ENCODE measurements around the gene PCSK2. TPM values are rescaled to one million over a fixed set of nuclear protein-coding genes. Genes with fewer than 3 reads are reported as not detected.

PCSK2 gene
- total and polyA plus RNA-seq, 2 experiments from 2014 or later: 1.3 to 3.8 TPM

GRCh38 chr20:17403461-17403860 lies 176.6 kb downstream of the PCSK2 start:
- no peaks in the 10 kb centered on the region for H3K36me3 ChIP-seq (replicated peaks; ENCODE audit: insufficient read depth, low read depth)
- no peak overlapping the region for H2AFZ ChIP-seq
- peak; percentile 14 for DNase-seq (ENCODE audit: low spot score)
- H4K20me1 ChIP-seq (ENCODE audit: insufficient read depth, poor library complexity, severe bottlenecking): no peaks in the 10 kb centered on the region
- no peaks in the 10 kb centered on the region for H3K79me2 ChIP-seq
- H3K4me3 ChIP-seq: no peak overlapping the region
- no peaks in the 10 kb centered on the region for H3K9me3 ChIP-seq (ENCODE audit: low read depth)
- H3K27ac ChIP-seq: no peak overlapping the region
- H3K4me1 ChIP-seq (ENCODE audit: insufficient read depth): peaks cover 7% of the 10 kb centered on the region
- TF ChIP-seq EZH2 (IDR thresholded peaks at IDR 0.05; ENCODE audit: borderline replicate concordance): no peak
- TF ChIP-seq CTCF (IDR thresholded peaks at IDR 0.05; ENCODE audit: poor library complexity): no peak
- no peak for TF ChIP-seq EZH2phosphoT487 (IDR thresholded peaks at IDR 0.05; ENCODE audit: low read depth, severe bottlenecking, unreplicated experiment)
- no peaks in the 10 kb centered on the region for H3K9me2 ChIP-seq (replicated peaks; ENCODE audit: insufficient read depth)
- H3K27me3 ChIP-seq: no peaks in the 10 kb centered on the region
- peak overlapping the region; percentile 49 for H3K4me2 ChIP-seq
- 53% methylated on average over 4 of the region's 4 CpGs for WGBS (ENCODE audit: low lambda C conversion rate, missing lambda C conversion rate)

- no peak for DNase-seq (ENCODE audit: low spot score)
- WGBS (ENCODE audit: low lambda C conversion rate, missing lambda C conversion rate): 69% methylated on average over 3 of the region's 3 CpGs
These were observed 179.3 kb downstream of the PCSK2 start for GRCh38 chr20:17406051-17406590.

GRCh38 chr20:17407550-17407949 lies 180.7 kb downstream of the PCSK2 start:
- no peaks in the 10 kb centered on the region for H4K20me1 ChIP-seq (ENCODE audit: insufficient read depth, poor library complexity, severe bottlenecking)
- TF ChIP-seq EZH2phosphoT487 (IDR thresholded peaks at IDR 0.05; ENCODE audit: low read depth, severe bottlenecking, unreplicated experiment) (no peak), CTCF (IDR thresholded peaks at IDR 0.05; ENCODE audit: poor library complexity) (no peak), EZH2 (IDR thresholded peaks at IDR 0.05; ENCODE audit: borderline replicate concordance) (no peak)
- 91% methylated on average over 5 of the region's 5 CpGs for WGBS (ENCODE audit: low lambda C conversion rate, missing lambda C conversion rate)

More at GRCh38 chr20:17406051-17406590, 179.3 kb downstream of the PCSK2 start:
- Histone ChIP-seq H4K20me1 (ENCODE audit: insufficient read depth, poor library complexity, severe bottlenecking) (no peaks in the 10 kb centered on the region), H3K4me3 (no peak overlapping the region), H3K9me2 (replicated peaks; ENCODE audit: insufficient read depth) (no peaks in the 10 kb centered on the region), H3K27ac (no peak overlapping the region), H2AFZ (no peak overlapping the region), H3K36me3 (replicated peaks; ENCODE audit: insufficient read depth, low read depth) (no peaks in the 10 kb centered on the region), H3K79me2 (no peaks in the 10 kb centered on the region), H3K4me2 (no peak overlapping the region), H3K4me1 (ENCODE audit: insufficient read depth) (peaks cover 7% of the 10 kb centered on the region), H3K9me3 (ENCODE audit: low read depth) (no peaks in the 10 kb centered on the region), H3K27me3 (peaks cover 3% of the 10 kb centered on the region)
- no peak for TF ChIP-seq EZH2phosphoT487 (IDR thresholded peaks at IDR 0.05; ENCODE audit: low read depth, severe bottlenecking, unreplicated experiment)
- no peak for TF ChIP-seq EZH2 (IDR thresholded peaks at IDR 0.05; ENCODE audit: borderline replicate concordance)
- TF ChIP-seq CTCF (IDR thresholded peaks at IDR 0.05; ENCODE audit: poor library complexity): no peak

More at GRCh38 chr20:17407550-17407949, 180.7 kb downstream of the PCSK2 start:
- Histone ChIP-seq H3K27ac (no peak overlapping the region), H3K36me3 (replicated peaks; ENCODE audit: insufficient read depth, low read depth) (no peaks in the 10 kb centered on the region), H3K79me2 (no peaks in the 10 kb centered on the region), H3K9me2 (replicated peaks; ENCODE audit: insufficient read depth) (no peaks in the 10 kb centered on the region), H3K9me3 (ENCODE audit: low read depth) (no peaks in the 10 kb centered on the region), H3K4me1 (ENCODE audit: insufficient read depth) (peaks cover 7% of the 10 kb centered on the region), H3K4me2 (no peak overlapping the region), H3K27me3 (peaks cover 3% of the 10 kb centered on the region), H3K4me3 (no peak overlapping the region), H2AFZ (no peak overlapping the region)
- no peak for DNase-seq (ENCODE audit: low spot score)
